Measurements from ENCODE around the gene SLX4IP. TPM values are rescaled to one million over a fixed set of nuclear protein-coding genes. Genes with fewer than 3 reads are reported as not detected.

The SLX4IP gene
- total and polyA plus RNA-seq, 8 donors, result 1.00 to 4.6 (median 2.6) TPM

- Histone ChIP-seq H3K36me3 (peaks cover 0 to 7% (median 0%) of the 10 kb centered on the region in 4 donors), H3K9me3 (no peaks in the 10 kb centered on the region), H3K4me3 (no peak overlapping the region), H3K4me1 (peaks cover 0 to 5% (median 0%) of the 10 kb centered on the region in 4 donors), H3K27me3 (no peaks in the 10 kb centered on the region), H3K27ac (peak overlapping the region in 4 of 5 donors; percentile 16 to 79 (median 72))
- intact Hi-C loops (cut with DNase I; ENCODE audit: low total_unique reads), result no loop called here
- TF ChIP-seq EP300 (IDR thresholded peaks at IDR 0.05) (no peak), POLR2A (IDR thresholded peaks at IDR 0.05) (no peak), POLR2AphosphoS5 (IDR thresholded peaks at IDR 0.05) (no peak)
- DNase-seq, result peak in 1 of 2 donors; percentile 79
- WGBS, 5 donors, result 62 to 80% (median 73%) methylated on average over 16 of the region's 16 CpGs
Observed at GRCh38 chr20:10622657-10623418, 187.7 kb downstream of the SLX4IP start.

GRCh38 chr20:10625641-10626040 lies 190.5 kb downstream of the SLX4IP start:
- Histone ChIP-seq H3K27me3 (no peaks in the 10 kb centered on the region), H3K4me3 (no peak overlapping the region), H3K27ac (no peak overlapping the region), H3K9me3 (no peaks in the 10 kb centered on the region), H3K4me1 (peaks cover 0 to 5% (median 0%) of the 10 kb centered on the region in 4 donors), H3K36me3 (peaks cover 0 to 7% (median 0%) of the 10 kb centered on the region in 4 donors)
- no peak for DNase-seq
- no peak for TF ChIP-seq POLR2AphosphoS5 (IDR thresholded peaks at IDR 0.05)
- no peak for TF ChIP-seq CTCF (IDR thresholded peaks at IDR 0.05)
- TF ChIP-seq EP300 (IDR thresholded peaks at IDR 0.05), result no peak
- TF ChIP-seq POLR2A (IDR thresholded peaks at IDR 0.05), result no peak
- WGBS, 5 donors, result 88 to 100% (median 98%) methylated on average over 2 of the region's 2 CpGs
- intact Hi-C loops (cut with DNase I; ENCODE audit: low total_unique reads), result no loop called here

- peaks cover 0 to 5% (median 0%) of the 10 kb centered on the region in 4 donors for H3K4me1 ChIP-seq
- peaks cover 0 to 7% (median 0%) of the 10 kb centered on the region in 4 donors for H3K36me3 ChIP-seq
- H3K27ac ChIP-seq, result no peak overlapping the region
- WGBS, 5 donors, result 69 to 83% (median 79%) methylated on average over 3 of the region's 3 CpGs
- H3K4me3 ChIP-seq, result no peak overlapping the region
- no peaks in the 10 kb centered on the region for H3K27me3 ChIP-seq
- TF ChIP-seq POLR2AphosphoS5 (IDR thresholded peaks at IDR 0.05), result peak in 1 of 3 donors; percentile 20
- TF ChIP-seq POLR2A (IDR thresholded peaks at IDR 0.05), result no peak
- DNase-seq, result no peak
- intact Hi-C loops (cut with DNase I; ENCODE audit: low total_unique reads), result no loop called here
- H3K9me3 ChIP-seq, result no peaks in the 10 kb centered on the region
Observed at GRCh38 chr20:10626896-10627295, 191.8 kb downstream of the SLX4IP start.

GRCh38 chr20:10629946-10630650 lies 195.0 kb downstream of the SLX4IP start:
- TF ChIP-seq CTCF (IDR thresholded peaks at IDR 0.05) (no peak), POLR2A (IDR thresholded peaks at IDR 0.05) (no peak), POLR2AphosphoS5 (IDR thresholded peaks at IDR 0.05) (no peak), EP300 (IDR thresholded peaks at IDR 0.05) (no peak)
- H3K4me3 ChIP-seq, result no peak overlapping the region
- 86 to 93% (median 91%) methylated on average over 9 of the region's 9 CpGs for WGBS, 5 donors
- no peaks in the 10 kb centered on the region for H3K9me3 ChIP-seq
- H3K27me3 ChIP-seq, result no peaks in the 10 kb centered on the region
- intact Hi-C loops (cut with DNase I; ENCODE audit: low total_unique reads), result no loop called here
- H3K4me1 ChIP-seq, result peaks cover 0 to 8% (median 3%) of the 10 kb centered on the region in 4 donors
- H3K27ac ChIP-seq, result peak overlapping the region in 1 of 5 donors; percentile 10
- no peak for DNase-seq
- no peaks in the 10 kb centered on the region for H3K36me3 ChIP-seq

- WGBS, 5 donors, result 90 to 96% (median 91%) methylated on average over 4 of the region's 4 CpGs
- TF ChIP-seq POLR2AphosphoS5 (IDR thresholded peaks at IDR 0.05) (no peak), POLR2A (IDR thresholded peaks at IDR 0.05) (no peak), EP300 (IDR thresholded peaks at IDR 0.05) (no peak)
- Histone ChIP-seq H3K36me3 (no peaks in the 10 kb centered on the region), H3K27ac (no peak overlapping the region), H3K9me3 (no peaks in the 10 kb centered on the region), H3K4me3 (no peak overlapping the region), H3K27me3 (no peaks in the 10 kb centered on the region), H3K4me1 (peaks cover 10 to 17% (median 12%) of the 10 kb centered on the region in 4 donors)
- intact Hi-C loops (cut with DNase I; ENCODE audit: low total_unique reads), result no loop called here
- no peak for DNase-seq
Observed at GRCh38 chr20:10631126-10631525, 196.0 kb downstream of the SLX4IP start.
